ENCODE measurements around the gene ZC3HAV1. TPM values are rescaled to one million over a fixed set of nuclear protein-coding genes. Genes with fewer than 3 reads are reported as not detected.
"Not testable (repeated sequence)": the region's sequence is repeated elsewhere in the genome, so short reads cannot be mapped to it uniquely, and the experiment has no call there.

Gene ZC3HAV1
- total and polyA plus RNA-seq, 8 donors: 3.6 to 18.5 (median 10.1) TPM

- Histone ChIP-seq H3K4me3 (no peak overlapping the region), H3K27me3 (no peaks in the 10 kb centered on the region), H3K4me1 (no peaks in the 10 kb centered on the region), H3K27ac (no peak overlapping the region), H3K9me3 (no peaks in the 10 kb centered on the region), H3K36me3 (peaks cover 0 to 26% (median 4%) of the 10 kb centered on the region in 3 donors)
- ATAC-seq: no peak
- TF ChIP-seq CTCF (IDR thresholded peaks at IDR 0.05): no peak
- no peak for FAIRE-seq
- intact Hi-C loops (cut with DNase I): no loop called here
- no peak for DNase-seq
- 88 to 93% methylated on average over 5 of the region's 5 CpGs for WGBS, 2 donors
These were observed 48.8 kb downstream of the ZC3HAV1 start for GRCh38 chr7:139060695-139061237.

DNA sequence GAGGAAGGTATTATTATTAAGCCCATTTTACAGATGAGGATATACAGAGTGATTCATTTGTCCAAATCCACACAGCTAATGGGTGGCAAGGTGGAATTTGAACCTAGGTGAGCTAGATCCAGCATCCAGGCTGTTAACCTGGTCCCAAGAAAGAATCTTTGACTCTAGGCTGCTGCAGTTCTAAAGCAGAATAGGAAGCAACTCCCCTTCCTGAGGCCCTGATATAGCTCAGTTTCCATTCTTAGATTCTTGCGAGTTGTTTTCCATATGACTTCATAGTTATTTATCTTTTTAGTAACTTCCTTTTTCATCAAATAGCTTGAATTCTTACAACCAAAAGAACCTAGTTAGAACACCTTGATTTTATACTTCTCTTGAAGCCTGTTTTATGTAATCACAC, 49.6 kb downstream of the ZC3HAV1 start:
- no peak overlapping the region for H3K27ac ChIP-seq
- H3K27me3 ChIP-seq: no peaks in the 10 kb centered on the region
- no peaks in the 10 kb centered on the region for H3K4me1 ChIP-seq
- peaks cover 0 to 26% (median 4%) of the 10 kb centered on the region in 3 donors for H3K36me3 ChIP-seq
- DNase-seq (no peak), FAIRE-seq (no peak), ATAC-seq (no peak)
- no peak overlapping the region for H3K4me3 ChIP-seq
- intact Hi-C loops (cut with DNase I): no loop called here
- no peak for TF ChIP-seq CTCF (IDR thresholded peaks at IDR 0.05)
- H3K9me3 ChIP-seq: no peaks in the 10 kb centered on the region
- WGBS, 2 donors: 86 to 87% methylated on average over 1 of the region's 1 CpG

DNA sequence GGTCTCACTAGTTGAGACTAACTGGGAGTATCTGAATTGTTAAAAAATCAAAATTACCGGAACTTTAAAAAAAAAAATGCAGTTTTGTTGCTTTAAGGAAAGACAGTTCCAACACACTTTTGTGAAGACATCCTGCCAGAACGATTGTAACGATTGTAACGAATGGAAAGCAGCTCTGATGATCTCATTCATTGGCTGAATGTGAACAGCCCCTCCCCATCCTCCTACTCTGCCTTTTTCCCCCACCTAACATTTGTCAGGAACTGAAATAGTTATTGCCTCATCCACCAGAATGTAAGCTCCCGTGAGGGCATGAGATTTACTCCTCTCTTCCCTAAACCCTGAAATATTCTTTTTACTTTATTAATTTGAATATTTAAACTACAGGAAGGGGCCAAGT, 50.6 kb downstream of the ZC3HAV1 start:
- H3K9me3 ChIP-seq: no peaks in the 10 kb centered on the region
- no peak for FAIRE-seq
- H3K27me3 ChIP-seq: no peaks in the 10 kb centered on the region
- no peaks in the 10 kb centered on the region for H3K4me1 ChIP-seq
- no peak overlapping the region for H3K4me3 ChIP-seq
- no peak overlapping the region for H3K27ac ChIP-seq
- DNase-seq: no peak
- intact Hi-C loops (cut with DNase I): no loop called here
- ATAC-seq: peak in 1 of 4 donors; percentile 40
- WGBS, 2 donors: 73 to 80% methylated on average over 5 of the region's 5 CpGs
- peaks cover 0 to 26% (median 0%) of the 10 kb centered on the region in 3 donors for H3K36me3 ChIP-seq
- no peak for TF ChIP-seq CTCF (IDR thresholded peaks at IDR 0.05)

DNA sequence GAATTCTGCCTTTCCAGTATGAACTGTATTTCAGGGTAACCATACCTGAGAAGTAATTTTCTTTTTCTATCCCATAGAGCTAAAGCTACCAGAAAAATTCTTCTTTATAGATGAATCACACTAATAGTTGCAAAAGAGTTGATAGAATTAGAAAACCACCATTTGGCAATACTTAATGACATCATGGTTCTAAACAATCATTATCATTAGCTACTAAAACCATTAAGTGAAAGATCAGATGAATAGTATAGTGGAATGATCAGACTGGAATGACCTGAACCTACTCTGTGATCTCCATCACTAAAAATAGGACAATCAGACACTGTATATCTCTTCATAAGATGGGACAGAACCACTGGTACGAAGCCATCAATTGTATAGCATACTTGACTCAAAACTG, 53.8 kb downstream of the ZC3HAV1 start:
- FAIRE-seq: no peak
- H3K9me3 ChIP-seq: no peaks in the 10 kb centered on the region
- H3K4me3 ChIP-seq: no peak overlapping the region
- ATAC-seq: no peak
- TF ChIP-seq CTCF (IDR thresholded peaks at IDR 0.05): no peak
- no peaks in the 10 kb centered on the region for H3K27me3 ChIP-seq
- H3K4me1 ChIP-seq: no peaks in the 10 kb centered on the region
- DNase-seq: no peak
- intact Hi-C loops (cut with DNase I): no loop called here
- H3K36me3 ChIP-seq: peaks cover 0 to 33% (median 0%) of the 10 kb centered on the region in 3 donors
- WGBS, 2 donors: 98 to 100% methylated on average over 1 of the region's 1 CpG
- no peak overlapping the region for H3K27ac ChIP-seq

GRCh38 chr7:139054656-139055055, 54.9 kb downstream of the ZC3HAV1 start:
- H3K4me3 ChIP-seq; H3K4me1 ChIP-seq; H3K27ac ChIP-seq; DNase-seq; H3K27me3 ChIP-seq; FAIRE-seq; intact Hi-C loops (cut with DNase I); H3K9me3 ChIP-seq; ATAC-seq: not testable (repeated sequence)
- peaks cover 0 to 26% (median 0%) of the 10 kb centered on the region in 3 donors for H3K36me3 ChIP-seq
- WGBS, 2 donors: 96% methylated on average over 14 of the region's 14 CpGs
